HUDEP-2 (cell line): ENCODE results near the gene TEX14.
"Not testable (repeated sequence)": the region's sequence is repeated elsewhere in the genome, so short reads cannot be mapped to it uniquely, and the experiment has no call there.

Experiments used
- DNase-seq, 76 experiments: peaks; one replicate each; lab custom pipeline; 2025; ENCODE audit not compliant: unreplicated experiment in 76 of 76; lab: John Stamatoyannopoulos, UW

Gene TEX14

DNA sequence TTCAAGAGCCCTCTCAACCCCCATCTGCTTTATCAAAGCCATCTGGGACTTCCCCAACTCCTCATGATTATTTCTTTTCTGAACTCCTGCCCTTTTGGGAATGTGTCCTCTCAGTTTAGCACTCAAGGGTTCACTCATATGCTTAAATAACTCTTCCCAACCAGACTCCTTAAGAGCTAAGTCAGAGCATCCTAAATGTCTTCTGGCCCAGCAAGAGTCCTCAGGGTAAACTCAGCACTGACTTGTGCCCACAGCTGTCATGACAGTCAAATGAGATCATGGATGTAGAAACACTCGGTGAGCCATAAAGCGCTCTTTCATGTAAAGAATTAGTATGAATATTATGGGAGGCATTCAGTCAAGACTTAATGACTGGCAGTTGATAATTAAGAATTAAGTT lies 85.9 kb downstream of the TEX14 start:
- no peak for DNase-seq

DNA sequence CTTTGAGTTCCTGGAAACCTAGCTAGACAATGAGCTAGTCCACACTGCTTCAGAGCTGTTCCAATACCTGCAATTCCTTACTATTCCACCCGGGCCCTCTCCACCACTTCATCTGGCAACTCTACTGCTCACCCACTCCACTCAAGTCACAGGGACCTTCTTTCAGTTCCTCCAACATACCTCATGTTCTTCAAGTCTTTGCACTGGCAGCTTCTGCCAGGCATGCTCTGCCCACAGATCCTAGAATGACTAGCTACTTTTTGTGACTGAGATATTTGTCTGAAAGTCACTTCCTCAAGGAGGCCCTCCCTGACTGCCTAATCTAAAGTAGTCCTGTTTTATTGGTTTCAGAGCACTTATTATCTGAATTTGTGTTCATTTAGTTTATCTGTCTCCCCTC lies 86.4 kb downstream of the TEX14 start:
- no peak for DNase-seq

DNA sequence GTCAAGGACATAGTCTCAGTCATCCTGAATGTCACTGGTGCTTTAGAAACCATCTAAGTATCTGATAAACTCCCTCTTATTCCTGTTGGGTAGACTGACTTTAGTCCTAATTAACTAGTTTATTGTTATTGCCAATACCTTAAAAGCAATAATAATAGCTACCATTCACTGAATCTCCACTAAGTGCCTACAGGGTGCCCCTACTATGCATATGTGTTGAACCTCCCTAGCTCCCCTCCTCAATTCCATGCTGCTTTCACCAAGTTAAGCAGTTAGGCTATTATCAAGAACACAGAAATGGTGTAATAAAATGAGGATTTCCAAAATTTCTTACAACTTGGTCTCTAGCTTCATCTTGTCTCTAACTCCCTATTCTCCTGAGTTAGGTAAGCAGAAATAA lies 89.9 kb downstream of the TEX14 start:
- DNase-seq, result no peak

DNA sequence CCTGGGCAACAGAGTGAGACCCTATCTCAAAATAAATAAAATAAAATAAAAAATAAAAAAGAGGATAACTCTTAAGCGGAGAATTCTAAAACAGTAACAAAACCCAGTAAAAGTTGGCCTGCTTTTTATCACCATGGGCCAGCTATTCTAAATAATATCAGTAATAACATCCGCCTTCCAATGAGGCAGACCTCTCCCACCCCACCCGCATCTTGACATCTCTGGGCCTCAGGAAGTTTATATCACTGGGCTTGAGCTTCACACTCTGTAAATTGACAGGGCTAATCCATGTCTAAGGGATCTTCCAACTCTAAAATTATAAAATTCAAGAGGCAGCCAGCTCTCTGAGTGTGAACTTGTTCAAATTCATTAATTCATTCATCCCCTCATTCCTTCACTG lies 94.5 kb downstream of the TEX14 start:
- no peak for DNase-seq

DNA sequence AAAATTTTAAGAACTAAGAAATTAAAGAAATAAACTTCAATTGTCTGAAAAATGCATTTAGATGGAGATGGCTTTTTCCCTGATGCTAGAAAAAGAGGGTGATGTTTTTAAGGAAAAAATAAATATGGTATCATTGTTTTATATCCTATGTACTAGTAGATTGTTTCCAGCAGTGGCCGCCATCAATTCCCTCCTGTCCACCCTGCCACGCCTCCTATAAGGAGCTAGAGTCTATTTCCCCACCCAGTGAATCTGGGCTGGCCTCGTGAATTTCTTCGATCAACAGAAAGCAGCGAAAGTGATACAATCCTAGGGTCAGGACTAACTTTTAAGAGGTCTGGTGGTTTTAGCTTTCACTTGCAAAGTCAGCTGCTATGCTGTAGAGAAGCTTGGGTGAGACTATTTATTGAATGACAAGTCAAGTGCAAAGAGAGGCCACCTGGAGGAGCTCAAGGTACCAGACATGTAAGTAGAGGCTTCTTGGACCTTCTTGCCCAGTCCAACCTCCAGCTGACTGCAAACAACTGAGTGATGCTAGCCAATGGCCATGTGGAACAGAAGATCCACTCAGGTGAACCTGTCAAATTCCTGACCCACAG lies 96.6 kb downstream of the TEX14 start:
- no peak for DNase-seq

DNA sequence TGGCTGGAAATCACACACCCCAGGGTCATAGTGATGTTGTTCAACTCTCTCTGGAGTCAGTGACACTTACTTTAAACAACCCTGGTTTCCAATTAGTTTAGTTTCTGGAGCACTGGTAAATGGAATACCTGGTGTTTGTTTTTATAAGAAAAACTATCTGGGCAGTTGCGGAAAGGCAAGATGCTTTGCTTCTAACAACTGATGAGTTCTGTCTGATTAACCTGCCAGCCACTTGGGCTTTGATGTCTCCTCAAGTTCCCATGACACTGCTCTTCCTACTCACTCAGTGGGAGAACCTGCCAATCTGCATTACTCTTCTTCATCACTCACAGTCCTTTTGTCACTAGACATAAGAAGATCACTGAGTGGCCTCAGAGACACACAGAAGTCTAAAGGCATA lies 98.7 kb downstream of the TEX14 start:
- no peak for DNase-seq

DNA sequence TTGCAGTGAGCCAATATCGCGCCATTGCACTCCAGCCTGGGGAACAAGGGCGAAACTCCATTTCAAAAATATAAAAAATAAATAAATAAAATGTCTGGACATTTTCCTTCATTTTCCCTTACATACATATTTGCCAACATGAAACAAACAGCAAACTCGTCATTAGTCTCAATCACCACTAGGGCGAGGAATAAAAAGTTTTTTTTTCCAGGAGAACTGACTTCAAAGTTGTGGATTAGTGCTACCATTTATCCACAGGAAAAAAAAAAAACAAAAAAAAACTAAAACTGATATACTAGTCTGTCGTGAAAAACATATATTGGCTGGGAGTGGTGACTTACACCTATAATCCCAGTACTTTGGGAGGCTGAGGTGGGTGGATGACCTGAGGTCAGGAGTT lies 100.4 kb downstream of the TEX14 start:
- no peak for DNase-seq

DNA sequence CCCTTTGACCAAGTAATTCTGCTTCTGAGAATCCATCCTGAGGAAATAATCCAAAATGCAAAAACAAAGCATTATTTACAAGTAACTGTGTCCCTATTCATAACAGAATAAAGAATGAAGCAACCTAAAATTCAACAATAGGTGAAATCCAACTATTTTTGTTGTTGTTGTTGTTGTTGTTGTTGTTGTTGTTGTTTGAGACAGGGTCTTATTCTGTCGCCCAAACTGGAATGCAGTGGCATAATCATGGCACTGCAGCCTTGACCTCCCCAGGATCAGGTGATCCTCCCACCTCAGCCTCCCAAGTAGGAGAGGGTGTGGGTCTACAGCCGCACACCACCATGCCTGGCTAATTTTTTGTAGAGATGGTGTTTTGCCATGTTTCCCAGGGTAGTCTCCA lies 101.5 kb downstream of the TEX14 start:
- no peak for DNase-seq

DNA sequence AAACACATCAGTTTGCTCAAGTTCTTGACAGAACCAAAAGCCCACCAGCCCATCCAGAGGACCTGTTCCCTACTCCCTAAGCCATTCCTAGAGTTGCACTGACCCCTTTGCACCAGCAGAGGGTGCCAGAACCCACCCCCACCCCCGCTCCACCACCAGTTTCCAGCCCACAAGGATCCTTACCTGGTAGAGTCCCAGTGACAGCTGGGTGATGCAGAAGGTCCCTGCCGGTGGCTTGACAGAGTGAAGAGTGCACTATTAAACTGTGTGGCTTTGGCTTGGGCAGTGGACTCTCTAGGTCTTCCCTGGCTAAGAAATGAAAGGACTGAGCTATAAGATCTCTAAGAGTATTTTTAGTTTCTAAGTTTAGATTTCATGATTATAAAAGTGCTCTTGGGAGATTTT lies 104.1 kb downstream of the TEX14 start:
- DNase-seq, result peak in 41 of 76 experiments; percentile 1 to 58 (median 26)

DNA sequence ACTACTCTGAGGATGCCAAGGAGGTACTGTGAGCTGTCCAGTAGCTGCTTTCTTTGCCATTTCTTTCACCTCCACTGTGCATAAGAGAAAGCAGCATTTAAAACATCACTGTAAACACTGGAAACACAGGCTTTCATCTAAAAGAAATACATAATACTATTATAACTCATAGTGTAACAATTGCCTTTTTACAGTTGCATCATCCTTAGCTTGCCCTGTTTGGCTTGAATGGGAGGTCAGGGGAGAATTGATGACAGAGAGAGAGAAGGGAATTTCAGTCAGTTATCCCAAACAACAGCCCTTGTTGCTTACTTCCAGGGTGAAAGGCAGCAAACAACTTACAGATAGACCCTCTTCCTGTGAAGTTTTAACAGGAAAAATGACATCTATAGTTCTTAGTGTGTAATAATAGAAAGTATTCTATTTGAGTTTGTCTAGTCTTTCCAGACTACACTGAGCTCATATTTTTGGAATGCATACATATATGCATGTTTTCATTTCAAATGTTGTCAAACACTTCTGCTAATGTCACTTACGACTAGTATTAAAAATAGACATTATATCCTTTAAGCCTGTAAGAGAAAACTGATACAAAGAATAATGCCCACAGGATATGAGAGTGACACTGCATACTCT lies 105.7 kb downstream of the TEX14 start:
- DNase-seq, result no peak

DNA sequence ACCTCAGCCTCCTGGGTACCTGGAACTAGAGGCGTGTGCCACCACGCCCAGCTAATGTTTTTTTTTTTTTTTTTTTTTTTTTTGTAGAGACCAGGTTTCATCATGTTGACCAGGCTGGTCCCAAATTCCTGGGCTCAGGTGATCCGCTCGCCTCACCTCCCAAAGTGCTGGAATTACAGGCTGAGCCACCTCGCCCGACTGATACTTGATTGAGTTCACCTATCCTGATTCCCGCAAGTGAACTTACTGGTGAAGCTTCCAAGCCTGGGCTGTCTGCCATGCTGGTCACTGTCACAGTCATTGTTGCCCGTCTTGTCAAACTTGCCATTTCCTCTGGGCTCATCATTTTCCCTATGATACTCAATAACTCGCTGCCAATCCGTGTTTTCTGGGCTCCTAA lies 106.3 kb downstream of the TEX14 start:
- DNase-seq, result no peak

DNA sequence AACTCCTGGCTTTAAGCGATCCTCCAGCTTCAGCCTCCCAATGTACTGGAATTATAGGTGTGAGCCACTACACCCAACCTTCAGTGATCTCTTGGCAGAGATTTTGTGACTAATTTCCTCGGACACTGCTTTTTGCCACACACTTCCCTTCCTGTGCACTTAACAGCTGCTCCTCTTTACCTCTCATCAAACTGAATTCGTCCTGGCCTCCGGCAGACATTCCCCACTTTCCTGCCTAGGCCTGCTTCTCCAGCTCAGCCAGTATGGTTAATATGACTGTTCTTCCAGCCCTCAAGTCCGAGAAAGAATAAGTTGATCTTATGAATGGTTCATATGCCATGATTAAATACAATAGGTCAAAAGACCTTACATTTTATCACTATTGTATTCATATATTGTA lies 108.4 kb downstream of the TEX14 start:
- no peak for DNase-seq

DNA sequence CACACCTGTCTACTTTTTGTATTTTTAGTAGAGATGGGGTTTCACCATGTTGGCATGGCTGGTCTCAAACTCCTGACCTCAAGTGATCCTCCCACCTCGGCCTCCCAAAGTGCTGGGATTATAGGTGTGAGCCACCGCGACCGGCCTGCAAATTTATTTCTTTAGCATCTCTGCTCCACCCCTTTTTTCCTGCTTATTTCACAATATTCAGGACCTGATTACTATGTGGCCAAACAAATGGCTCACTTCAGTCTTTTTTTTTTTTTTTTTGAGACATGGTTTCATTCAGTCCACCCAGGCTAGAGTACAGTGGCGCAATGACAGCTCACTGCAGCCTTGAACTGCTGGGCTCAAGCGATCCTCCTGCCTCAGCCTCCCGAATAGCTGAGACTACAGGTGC lies 109.1 kb downstream of the TEX14 start:
- DNase-seq, result not testable (repeated sequence)

DNA sequence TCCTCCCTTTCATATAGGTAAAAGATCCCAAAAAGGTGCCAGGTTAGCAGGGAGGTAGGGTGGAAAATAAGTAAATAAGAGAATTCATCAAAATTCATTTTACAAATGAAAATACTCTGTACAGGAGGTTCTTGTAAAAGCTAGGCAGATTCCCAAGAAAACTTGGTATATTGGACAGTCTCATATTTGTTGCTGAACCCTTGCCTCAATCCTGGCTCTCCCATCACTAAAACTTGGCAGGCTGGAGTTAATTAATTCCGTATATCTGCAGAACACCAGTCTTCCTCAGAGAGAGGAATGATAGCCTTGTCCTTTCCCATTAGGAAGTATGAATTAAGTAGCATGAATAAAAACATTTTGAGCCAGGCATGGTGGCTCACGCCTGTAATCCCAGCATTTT lies 111.2 kb downstream of the TEX14 start:
- no peak for DNase-seq

DNA sequence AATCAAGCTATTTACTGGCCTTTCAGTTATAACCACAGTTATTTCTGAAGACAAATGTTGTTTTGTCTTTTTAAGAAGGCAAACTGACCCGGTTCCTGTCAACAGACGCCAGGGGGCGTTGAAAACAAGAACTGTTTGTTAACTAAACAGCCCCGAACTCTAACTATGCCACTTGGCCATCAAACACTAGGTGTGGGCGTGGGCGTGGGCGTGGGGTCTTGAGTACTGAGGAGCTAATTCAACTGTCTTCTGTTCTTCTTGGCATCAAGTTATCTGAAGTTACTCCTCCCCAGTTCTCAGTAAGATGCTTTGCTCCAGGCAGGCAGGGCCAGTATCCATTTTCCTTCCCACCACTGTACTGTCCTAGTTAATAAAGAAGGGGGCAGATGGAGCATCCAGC lies 114.1 kb downstream of the TEX14 start:
- DNase-seq, result peak in 54 of 76 experiments; percentile 3 to 78 (median 39)

DNA sequence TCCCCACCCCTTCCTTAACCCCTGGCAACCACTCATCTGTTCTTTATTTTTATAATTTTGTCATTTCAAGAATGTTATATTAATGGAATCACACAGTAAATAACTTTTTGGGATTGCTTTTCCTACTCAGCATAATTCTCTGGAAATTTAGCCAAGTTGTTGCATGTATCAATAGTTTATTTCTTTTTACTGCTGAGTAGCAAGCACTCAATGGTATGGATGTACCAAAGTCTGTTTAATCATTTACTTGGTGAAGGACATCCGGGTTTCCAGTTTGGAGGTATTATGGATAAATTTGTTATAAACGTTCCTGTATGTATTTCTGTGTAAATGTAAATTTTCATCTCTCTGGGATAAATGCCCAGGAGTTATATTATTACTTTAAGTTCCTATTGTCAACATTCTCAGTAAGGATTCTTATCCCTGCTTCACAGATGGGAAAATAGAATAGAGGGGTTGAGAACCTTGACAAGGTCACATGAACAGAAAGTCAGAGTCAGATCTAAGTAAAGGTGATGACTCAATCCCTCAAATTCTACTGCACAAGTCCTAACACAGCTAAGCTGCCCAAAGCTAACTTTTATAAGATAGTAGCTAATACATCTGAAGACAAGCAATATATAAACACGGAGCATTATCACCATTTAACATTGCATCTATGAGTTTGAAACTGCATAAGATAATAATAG lies 115.0 kb downstream of the TEX14 start:
- DNase-seq, result no peak

DNA sequence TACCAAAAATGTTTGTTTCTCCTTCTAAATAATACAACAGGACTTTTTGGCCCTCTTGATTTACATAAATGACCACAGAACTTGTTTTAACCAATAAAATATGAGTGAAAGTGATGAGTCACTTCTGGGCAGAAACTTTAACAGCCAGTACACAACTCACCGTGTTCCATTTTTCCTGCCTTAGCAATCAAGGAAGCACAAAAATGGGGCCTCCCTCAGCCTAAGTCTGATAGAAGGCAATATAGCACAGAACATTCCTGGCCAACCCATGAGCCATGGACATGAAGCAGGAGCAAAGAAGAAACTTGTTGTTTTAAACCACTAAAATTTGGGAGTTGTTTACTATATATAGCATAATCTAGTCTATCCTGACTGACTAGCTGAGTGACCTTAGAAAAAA lies 116.3 kb downstream of the TEX14 start:
- peak in 1 of 76 experiments; percentile 7 for DNase-seq

DNA sequence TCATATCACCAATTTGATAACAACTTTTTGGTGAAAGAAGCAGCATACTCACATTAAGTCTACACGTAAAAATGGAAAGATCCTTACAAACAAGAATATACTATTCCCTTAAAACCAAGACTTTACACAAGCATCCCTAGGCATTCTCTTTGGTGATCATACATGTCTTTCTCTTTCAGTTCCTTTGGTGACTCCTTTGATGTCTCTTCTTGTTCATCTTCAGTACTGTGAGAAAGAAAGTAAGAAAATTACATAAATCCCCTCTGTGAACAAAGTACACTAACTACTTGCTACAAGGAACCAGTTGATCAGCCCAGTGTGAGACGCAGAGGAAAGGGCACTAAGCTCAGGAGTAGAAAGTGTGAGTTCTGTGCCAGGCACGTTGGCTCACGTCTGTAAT lies 117.8 kb downstream of the TEX14 start:
- DNase-seq, result no peak

DNA sequence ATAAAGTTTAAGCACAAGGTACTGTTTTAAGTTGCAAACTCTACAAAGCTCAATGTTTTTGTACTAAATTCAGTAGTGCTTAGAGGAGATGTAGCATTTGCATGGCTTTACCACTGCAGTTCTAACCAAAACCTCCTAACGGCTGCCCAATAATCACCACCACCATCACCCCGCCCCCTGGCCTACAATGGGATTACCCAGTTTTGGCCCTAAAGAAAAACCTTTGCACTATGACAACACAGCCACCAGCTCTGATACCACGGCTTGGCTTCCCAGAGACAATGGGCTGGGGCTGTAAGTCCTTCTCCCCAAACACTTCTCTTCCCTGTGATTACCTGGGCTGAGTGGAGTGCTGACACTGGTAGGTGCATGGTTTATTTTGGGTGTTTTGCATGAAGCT lies 119.0 kb downstream of the TEX14 start:
- DNase-seq, result peak in 43 of 76 experiments; percentile 4 to 60 (median 34)

DNA sequence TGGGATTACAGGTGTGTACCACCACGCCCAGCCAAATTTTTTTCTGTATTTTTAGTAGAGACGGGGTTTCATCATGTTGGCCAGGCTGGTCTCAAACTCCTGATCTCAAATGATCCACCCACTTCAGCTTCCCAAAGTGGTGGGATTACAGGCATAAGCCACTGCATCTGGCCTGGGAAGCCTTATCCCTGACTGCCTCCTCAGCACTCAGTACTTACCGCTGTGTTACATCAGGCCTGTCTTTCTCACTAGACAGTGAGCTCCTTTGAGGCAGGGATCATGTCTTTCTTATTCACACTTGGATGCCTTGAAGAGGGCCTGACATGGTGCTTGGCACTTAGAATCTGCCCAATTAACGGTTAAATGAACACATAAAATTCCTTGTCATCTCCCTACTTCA lies 121.1 kb downstream of the TEX14 start:
- no peak for DNase-seq

DNA sequence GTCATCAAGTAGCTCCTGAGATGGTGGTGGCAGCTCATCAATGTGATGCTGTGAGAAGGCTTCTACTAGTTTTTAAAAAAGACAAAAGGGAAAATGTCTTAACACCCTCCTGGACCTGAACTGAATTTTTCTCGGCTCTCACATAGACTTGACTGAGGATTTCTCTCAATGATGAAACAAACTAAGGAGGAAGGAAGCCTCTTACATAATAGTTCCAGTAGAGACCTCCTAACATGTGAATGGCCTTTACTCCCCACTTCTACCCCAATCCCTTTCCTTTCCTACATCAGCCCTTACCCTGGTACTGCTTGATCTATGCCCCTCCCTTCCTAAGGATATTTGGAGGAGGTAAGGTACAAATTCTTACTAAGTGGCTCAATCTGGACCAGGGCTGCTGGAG lies 122.6 kb downstream of the TEX14 start:
- no peak for DNase-seq
